ENCODE results near the gene DDRGK1. TPM values are rescaled to one million over a fixed set of nuclear protein-coding genes. Genes with fewer than 3 reads are reported as not detected.
A peak's percentile ranks its signal among the peaks of the same experiment; 100 is the strongest.

The DDRGK1 gene
- total RNA-seq, 1 experiment from 2014 or later: 97.7 TPM

DNA sequence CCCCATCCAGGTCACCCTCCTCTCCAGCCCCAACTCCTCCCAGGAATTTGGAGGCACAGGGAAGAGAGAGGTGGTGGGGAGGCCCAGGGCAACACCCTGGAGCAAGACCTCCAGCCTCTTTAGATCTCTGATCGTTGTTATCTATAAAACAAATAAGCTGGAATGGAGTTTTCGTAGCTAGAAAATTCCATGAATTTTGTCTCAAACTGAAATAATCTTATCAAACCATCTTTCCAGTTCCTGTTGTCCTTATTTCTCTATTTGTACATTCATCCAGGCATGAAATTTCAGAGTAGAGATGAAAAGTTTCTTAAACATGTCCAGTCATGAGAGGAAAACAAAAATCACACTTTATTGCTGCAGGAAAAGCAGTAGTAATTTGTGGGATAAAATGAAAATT lies 40.7 kb upstream of the DDRGK1 start:
- CTCF ChIA-PET: no interaction called here
- intact Hi-C loops (cut with micrococcal nuclease): no loop called here
- no peak overlapping the region for H3K4me3 ChIP-seq (ENCODE audit: low read length)
- H3K27ac ChIP-seq (ENCODE audit: low read length): no peak overlapping the region
- no peaks in the 10 kb centered on the region for H3K9me2 ChIP-seq (replicated peaks; ENCODE audit: low read length)
- H3K9me3 ChIP-seq (ENCODE audit: low read length): no peaks in the 10 kb centered on the region
- no peak for TF ChIP-seq EZH2 (IDR thresholded peaks at IDR 0.05; ENCODE audit: low read length, unreplicated experiment)
- TF ChIP-seq EZH2phosphoT487 (IDR thresholded peaks at IDR 0.05; ENCODE audit: borderline replicate concordance, low read length): no peak
- TF ChIP-seq, protein P1, sequence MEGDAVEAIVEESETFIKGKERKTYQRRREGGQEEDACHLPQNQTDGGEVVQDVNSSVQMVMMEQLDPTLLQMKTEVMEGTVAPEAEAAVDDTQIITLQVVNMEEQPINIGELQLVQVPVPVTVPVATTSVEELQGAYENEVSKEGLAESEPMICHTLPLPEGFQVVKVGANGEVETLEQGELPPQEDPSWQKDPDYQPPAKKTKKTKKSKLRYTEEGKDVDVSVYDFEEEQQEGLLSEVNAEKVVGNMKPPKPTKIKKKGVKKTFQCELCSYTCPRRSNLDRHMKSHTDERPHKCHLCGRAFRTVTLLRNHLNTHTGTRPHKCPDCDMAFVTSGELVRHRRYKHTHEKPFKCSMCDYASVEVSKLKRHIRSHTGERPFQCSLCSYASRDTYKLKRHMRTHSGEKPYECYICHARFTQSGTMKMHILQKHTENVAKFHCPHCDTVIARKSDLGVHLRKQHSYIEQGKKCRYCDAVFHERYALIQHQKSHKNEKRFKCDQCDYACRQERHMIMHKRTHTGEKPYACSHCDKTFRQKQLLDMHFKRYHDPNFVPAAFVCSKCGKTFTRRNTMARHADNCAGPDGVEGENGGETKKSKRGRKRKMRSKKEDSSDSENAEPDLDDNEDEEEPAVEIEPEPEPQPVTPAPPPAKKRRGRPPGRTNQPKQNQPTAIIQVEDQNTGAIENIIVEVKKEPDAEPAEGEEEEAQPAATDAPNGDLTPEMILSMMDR (conservative IDR thresholded peaks at IDR 0.05; ENCODE audit: low read depth, low read length): no peak
- H3K27me3 ChIP-seq (ENCODE audit: low read length): no peaks in the 10 kb centered on the region
- no peak overlapping the region for H2AFZ ChIP-seq (ENCODE audit: low read length)
- no peak overlapping the region for H3K4me2 ChIP-seq (ENCODE audit: low read length)
- H4K20me1 ChIP-seq (ENCODE audit: low read length): no peaks in the 10 kb centered on the region
- H3F3A ChIP-seq (ENCODE audit: low read length, unreplicated experiment): no peaks in the 10 kb centered on the region
- BruUV-seq (replicated peaks): no TSS peak
- H3K9ac ChIP-seq (ENCODE audit: low read length): no peak overlapping the region
- ATAC-seq (peak; percentile 23; the same call in 1 of the 2 replicates), DNase-seq (no peak)
- H3K36me3 ChIP-seq (ENCODE audit: low read depth, low read length): no peaks in the 10 kb centered on the region
- 0 out of 2 replicates have a peak, but pooled peaks cover under 1% of the 10 kb centered on the region for H3K4me1 ChIP-seq (ENCODE audit: insufficient read depth, low read length)
- POLR2A ChIA-PET (ENCODE audit: unreplicated experiment): interaction anchor here (0.7 kb wide), 1 partner anchor 80 kb away, joined by 38 read pairs; no protein-coding TSS in a partner anchor
- H3K79me2 ChIP-seq (ENCODE audit: low read length): no peaks in the 10 kb centered on the region

DNA sequence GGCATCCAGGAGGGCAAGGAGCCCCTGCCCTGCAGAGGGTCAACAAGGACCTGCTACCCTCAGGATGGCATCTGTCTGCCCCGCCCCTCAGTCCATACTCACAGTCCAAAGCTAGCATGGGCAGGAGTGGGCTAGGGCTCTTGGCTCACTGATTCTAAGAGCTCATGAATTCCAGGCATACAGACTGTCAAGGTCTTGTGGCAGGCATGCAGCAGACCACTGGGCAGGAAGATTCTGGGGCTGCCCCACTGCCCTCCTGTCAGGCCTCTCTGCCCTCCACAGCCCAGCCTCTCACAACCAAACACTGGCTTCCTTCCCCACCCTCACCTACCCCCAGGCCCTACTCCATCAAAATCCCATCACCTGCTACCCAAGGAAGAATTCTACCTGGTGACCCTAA lies 40.1 kb upstream of the DDRGK1 start:
- POLR2A ChIA-PET (ENCODE audit: unreplicated experiment): no interaction called here

DNA sequence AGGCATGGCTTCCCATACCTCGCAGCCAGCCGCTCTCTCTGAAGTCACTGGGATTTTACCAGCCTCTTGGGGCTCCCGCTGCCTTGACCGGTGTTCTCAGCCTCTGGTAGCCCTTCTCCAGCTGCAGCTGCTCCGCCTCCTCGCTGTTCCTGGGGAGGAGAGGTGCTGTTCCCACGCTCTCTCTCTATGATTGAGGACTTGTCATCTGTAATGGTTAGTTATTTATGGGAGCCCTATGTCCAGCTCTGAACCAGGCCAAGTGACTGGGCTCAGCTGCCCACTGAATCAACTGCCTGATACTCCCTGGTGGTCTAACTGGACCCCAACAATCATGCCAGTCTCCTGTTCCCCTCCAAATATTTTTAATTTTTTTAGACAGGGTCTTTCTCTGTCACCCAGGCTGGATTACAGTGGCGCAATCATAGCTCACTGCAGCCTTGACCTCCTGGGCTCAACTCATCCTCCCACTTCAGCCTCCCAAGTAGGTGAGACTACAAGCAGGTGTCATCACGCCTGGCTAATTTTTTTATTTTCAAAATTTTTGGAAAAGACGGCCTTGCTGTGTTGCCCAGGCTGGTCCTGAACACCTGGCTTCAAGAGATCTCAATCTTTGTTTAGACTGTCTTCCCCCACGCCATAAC lies 39.4 kb upstream of the DDRGK1 start:
- Histone ChIP-seq H2AFZ (ENCODE audit: low read length) (no peak overlapping the region), H3K4me3 (ENCODE audit: low read length) (no peak overlapping the region), H3K4me1 (ENCODE audit: insufficient read depth, low read length) (peaks cover 7% of the 10 kb centered on the region; the same call in 1 of the 2 replicates), H4K20me1 (ENCODE audit: low read length) (no peaks in the 10 kb centered on the region), H3K9ac (ENCODE audit: low read length) (no peak overlapping the region), H3K4me2 (ENCODE audit: low read length) (no peak overlapping the region), H3K79me2 (ENCODE audit: low read length) (no peaks in the 10 kb centered on the region), H3K9me3 (ENCODE audit: low read length) (no peaks in the 10 kb centered on the region), H3K9me2 (replicated peaks; ENCODE audit: low read length) (no peaks in the 10 kb centered on the region), H3F3A (ENCODE audit: low read length, unreplicated experiment) (no peaks in the 10 kb centered on the region), H3K36me3 (ENCODE audit: low read depth, low read length) (no peaks in the 10 kb centered on the region), H3K27ac (ENCODE audit: low read length) (no peak overlapping the region), H3K27me3 (ENCODE audit: low read length) (no peaks in the 10 kb centered on the region)
- no TSS peak for BruUV-seq (replicated peaks)
- TF ChIP-seq, protein P1 (conservative IDR thresholded peaks at IDR 0.05; ENCODE audit: low read depth, low read length): no peak
- TF ChIP-seq EZH2phosphoT487 (IDR thresholded peaks at IDR 0.05; ENCODE audit: borderline replicate concordance, low read length): no peak
- no peak for TF ChIP-seq EZH2 (IDR thresholded peaks at IDR 0.05; ENCODE audit: low read length, unreplicated experiment)
- intact Hi-C loops (cut with micrococcal nuclease): no loop called here
- POLR2A ChIA-PET (ENCODE audit: unreplicated experiment): no interaction called here
- DNase-seq (no peak), ATAC-seq (no peak)
- CTCF ChIA-PET: no interaction called here

More for the DNA sequence above, 40.1 kb upstream of the DDRGK1 start:
- Histone ChIP-seq H4K20me1 (ENCODE audit: low read length) (no peaks in the 10 kb centered on the region), H3K79me2 (ENCODE audit: low read length) (no peaks in the 10 kb centered on the region), H3K9me3 (ENCODE audit: low read length) (no peaks in the 10 kb centered on the region), H3K9ac (ENCODE audit: low read length) (no peak overlapping the region), H3K27ac (ENCODE audit: low read length) (no peak overlapping the region), H3K4me2 (ENCODE audit: low read length) (no peak overlapping the region), H3K27me3 (ENCODE audit: low read length) (no peaks in the 10 kb centered on the region), H3K36me3 (ENCODE audit: low read depth, low read length) (no peaks in the 10 kb centered on the region), H2AFZ (ENCODE audit: low read length) (no peak overlapping the region), H3K9me2 (replicated peaks; ENCODE audit: low read length) (no peaks in the 10 kb centered on the region), H3K4me1 (ENCODE audit: insufficient read depth, low read length) (peaks cover 6% of the 10 kb centered on the region; the same call in 1 of the 2 replicates), H3K4me3 (ENCODE audit: low read length) (no peak overlapping the region), H3F3A (ENCODE audit: low read length, unreplicated experiment) (no peaks in the 10 kb centered on the region)
- DNase-seq: no peak
- CTCF ChIA-PET: no interaction called here
- intact Hi-C loops (cut with micrococcal nuclease): no loop called here
- TF ChIP-seq EZH2 (IDR thresholded peaks at IDR 0.05; ENCODE audit: low read length, unreplicated experiment): no peak
- TF ChIP-seq EZH2phosphoT487 (IDR thresholded peaks at IDR 0.05; ENCODE audit: borderline replicate concordance, low read length): no peak
- TF ChIP-seq, protein P1 (conservative IDR thresholded peaks at IDR 0.05; ENCODE audit: low read depth, low read length): no peak
- no TSS peak for BruUV-seq (replicated peaks)
- no peak for ATAC-seq
